ENCODE results near the gene GSDMA. TPM values are rescaled to one million over a fixed set of nuclear protein-coding genes. Genes with fewer than 3 reads are reported as not detected.

The GSDMA gene
- total and polyA plus RNA-seq, 12 donors: 0.06 to 1.3 (median 0.42) TPM; not detected in 6

GRCh38 chr17:39980351-39981206 lies 17.8 kb downstream of the GSDMA start, which contains the start of gene PSMD3:
TSS of gene PSMD3 (plus strand) at chr17:39980807. CDS start at chr17:39980971, 164 bp downstream.
- peak; percentile 96 to 99 for DNase-seq
- WGBS, 2 donors: 0% methylated on average over 84 of the region's 84 CpGs
- ATAC-seq: peak; percentile 95 to 98 (median 98)

GRCh38 chr17:39981207-39981741 lies 18.5 kb downstream of the GSDMA start:
- Histone ChIP-seq H3K4me1 (peaks cover 5 to 38% (median 23%) of the 10 kb centered on the region in 9 donors), H3K9me3 (no peaks in the 10 kb centered on the region), H3K4me3 (peak overlapping the region; percentile 85 to 100 (median 96)), H3K27me3 (peaks cover 0 to 9% (median 0%) of the 10 kb centered on the region in 7 donors), H3K27ac (peak overlapping the region; percentile 70 to 97 (median 95)), H3K36me3 (peaks cover 0 to 32% (median 20%) of the 10 kb centered on the region in 9 donors)
- TF ChIP-seq CTCF (IDR thresholded peaks at IDR 0.05): peak in 1 of 9 donors; percentile 20
- 0 to 1% methylated on average over 15 of the region's 15 CpGs for WGBS, 2 donors
- intact Hi-C loops (cut with DNase I): loop anchor here in 6 of 10 donors (2.0 to 5.0 kb wide), 5 partner anchors 22 to 358 kb away; partner anchors contain the start of genes LRRC3C (in 2 of the 6) and ORMDL3 (in 2 of the 6)
- DNase-seq (no peak), ATAC-seq (peak in 2 of 8 donors; percentile 1 to 3)

More at GRCh38 chr17:39980351-39981206, 17.8 kb downstream of the GSDMA start, which contains the start of gene PSMD3:
- peaks cover 5 to 38% (median 23%) of the 10 kb centered on the region in 9 donors for H3K4me1 ChIP-seq
- H3K36me3 ChIP-seq: peaks cover 0 to 25% (median 16%) of the 10 kb centered on the region in 9 donors
- peak; percentile 67 to 92 (median 82) for TF ChIP-seq CTCF (IDR thresholded peaks at IDR 0.05)
- H3K27me3 ChIP-seq: peaks cover 0 to 9% (median 0%) of the 10 kb centered on the region in 7 donors
- peak within 1 kb of the TSS; percentile 70 to 97 (median 95) for H3K27ac ChIP-seq
- no peaks in the 10 kb centered on the region for H3K9me3 ChIP-seq
- H3K4me3 ChIP-seq: peak within 1 kb of the TSS; percentile 85 to 100 (median 96)
- intact Hi-C loops (cut with DNase I): loop anchor here in 7 of 10 donors (1.0 to 5.0 kb wide), 8 partner anchors 21 to 358 kb away; partner anchors contain the start of genes LRRC3C (in 2 of the 7) and ORMDL3 (in 2 of the 7)

GRCh38 chr17:39981766-39982375 lies 19.1 kb downstream of the GSDMA start:
- H3K9me3 ChIP-seq: no peaks in the 10 kb centered on the region
- ATAC-seq (no peak), DNase-seq (no peak)
- H3K4me1 ChIP-seq: peaks cover 5 to 38% (median 23%) of the 10 kb centered on the region in 9 donors
- peaks cover 0 to 38% (median 26%) of the 10 kb centered on the region in 9 donors for H3K36me3 ChIP-seq
- H3K27me3 ChIP-seq: peaks cover 0 to 5% (median 0%) of the 10 kb centered on the region in 7 donors
- peak overlapping the region in 6 of 10 donors; percentile 93 to 97 (median 95) for H3K27ac ChIP-seq
- peak overlapping the region; percentile 85 to 100 (median 96) for H3K4me3 ChIP-seq
- TF ChIP-seq CTCF (IDR thresholded peaks at IDR 0.05): no peak
- intact Hi-C loops (cut with DNase I): loop anchor here in 6 of 10 donors (2.0 to 5.0 kb wide), 5 partner anchors 23 to 359 kb away; partner anchors contain the start of genes LRRC3C (in 2 of the 6) and ORMDL3 (in 2 of the 6)
- WGBS, 2 donors: 22 to 24% methylated on average over 7 of the region's 7 CpGs

Measured in heart right ventricle (tissue), 16 donors.